GM23248 (cell line): ENCODE measurements around the gene CKM.

Source experiments
- EZH2 ChIP-seq: fragments of 200-600 bp; sonication (generic); IDR thresholded peaks from 2 replicates; pipeline ENCODE4 v1.6.1; 2018; ENCODE audit warnings: antibody characterized with exemption, mild to moderate bottlenecking; ENCODE audit not compliant: insufficient read depth, poor library complexity, severe bottlenecking
- EZH2phosphoT487 ChIP-seq: fragments of 200-600 bp; sonication (generic); IDR thresholded peaks from 2 replicates; pipeline ENCODE4 v1.6.1; 2018; ENCODE audit warnings: antibody characterized with exemption, moderate library complexity, mild to moderate bottlenecking, low read depth; ENCODE audit not compliant: insufficient read depth

- TF ChIP-seq EZH2: no peak
- TF ChIP-seq EZH2phosphoT487: no peak
Measured at GRCh38 chr19:45342911-45343310, 20.2 kb upstream of the CKM start.
